Endodermal cell (in vitro differentiated cells): ENCODE measurements around the gene UGT1A3. TPM values are rescaled to one million over a fixed set of nuclear protein-coding genes. Genes with fewer than 3 reads are reported as not detected.

ENCODE experiments used
- DNase-seq: peaks from one replicate; pipeline ENCODE4 v3.0.0-alpha.2; 2017
- H3K27ac ChIP-seq: 2 replicates; pipeline ENCODE4 v1.5.1; 2013; ENCODE audit warnings: mild to moderate bottlenecking, low read depth, low read length, moderate library complexity
- H3K27me3 ChIP-seq: 2 replicates; pipeline ENCODE4 v1.6.1; 2013; ENCODE audit warnings: mild to moderate bottlenecking, low read length, moderate library complexity; ENCODE audit not compliant: insufficient read depth, control insufficient read depth, poor library complexity, severe bottlenecking
- H3K36me3 ChIP-seq: 2 replicates; pipeline ENCODE4 v1.7.0; 2013; ENCODE audit warnings: mild to moderate bottlenecking, low read length, moderate library complexity; ENCODE audit not compliant: control insufficient read depth, insufficient read depth
- H3K4me1 ChIP-seq: one replicate; pipeline ENCODE4 v1.7.0; 2013; ENCODE audit warnings: low read length; ENCODE audit not compliant: control insufficient read depth, insufficient read depth
- H3K4me3 ChIP-seq: 2 replicates; pipeline ENCODE4 v1.5.1; 2013; ENCODE audit warnings: mild to moderate bottlenecking, low read length, moderate library complexity
- H3K9ac ChIP-seq: 2 replicates; pipeline ENCODE4 v1.6.1; 2013; ENCODE audit warnings: mild to moderate bottlenecking, low read length, moderate library complexity; ENCODE audit not compliant: poor library complexity, severe bottlenecking; ENCODE audit errors: extremely low read depth
- H3K9me3 ChIP-seq: 2 replicates; pipeline ENCODE4 v1.6.1; 2013; ENCODE audit warnings: mild to moderate bottlenecking, low read length, moderate library complexity; ENCODE audit not compliant: control insufficient read depth
- H3K27ac Mint-ChIP-seq: 2 replicates; pipeline ENCODE4 v1.8.0; 2020; ENCODE audit warnings: mixed read lengths
- H3K27me3 Mint-ChIP-seq: 2 replicates; pipeline ENCODE4 v1.8.0; 2021; ENCODE audit warnings: mild to moderate bottlenecking, mixed read lengths; ENCODE audit not compliant: insufficient read depth
- H3K36me3 Mint-ChIP-seq: 2 replicates; pipeline ENCODE4 v1.8.0; 2020; ENCODE audit warnings: low read depth, mixed read lengths
- H3K4me1 Mint-ChIP-seq: 2 replicates; pipeline ENCODE4 v1.8.0; 2020; ENCODE audit warnings: mixed read lengths
- H3K4me3 Mint-ChIP-seq: 2 replicates; pipeline ENCODE4 v1.8.0; 2020; ENCODE audit warnings: mild to moderate bottlenecking, moderate library complexity, mixed read lengths
- H3K9me3 Mint-ChIP-seq: 2 replicates; pipeline ENCODE4 v1.8.0; 2020; ENCODE audit warnings: mild to moderate bottlenecking, mixed read lengths
- CTCF ChIP-seq: fragments of 200-600 bp; sonication (generic); conservative IDR thresholded peaks from 2 replicates; pipeline ENCODE4 v1.5.0; 2021; ENCODE audit warnings: antibody characterized with exemption, mild to moderate bottlenecking
- WGBS, 2 experiments: methylation state at CpG; one replicate each; pipeline versions ENCODE4 v1.1.5 to v1.1.7; 2013; ENCODE audit warnings: missing lambda C conversion rate in 2 of 2, mixed read lengths in 1 of 2; ENCODE audit not compliant: insufficient coverage in 1 of 2, insufficient read length in 1 of 2; 5-methylcytosine and 5-hydroxymethylcytosine counted together
- total RNA-seq, 2 donors: library from RNA; stranded (reverse); fragmentation: NEBNext Ultra II Directional in 1 of 2; extraction: Animal tissue kit (Norgen Biotek cat#: 25700) in 1 of 2; gene quantifications; 2 replicates in 1 of 2; 3 replicates in 1 of 2; pipeline ENCODE4 v1.2.1, GENCODE V29; 2021

The UGT1A3 gene
- total RNA-seq, 2 donors from 2014 or later: not detected

- Mint-ChIP-seq H3K27me3 (peaks cover 3% of the 10 kb centered on the region), H3K36me3 (no peaks in the 10 kb centered on the region), H3K4me3 (no peak overlapping the region), H3K4me1 (no peaks in the 10 kb centered on the region), H3K27ac (no peak overlapping the region), H3K9me3 (peaks cover 5% of the 10 kb centered on the region)
- no peaks in the 10 kb centered on the region for H3K9me3 ChIP-seq
- H3K27me3 ChIP-seq: peaks cover 14% of the 10 kb centered on the region
- TF ChIP-seq CTCF: no peak
- no peak overlapping the region for H3K9ac ChIP-seq
- no peak for DNase-seq
- no peak overlapping the region for H3K27ac ChIP-seq
- no peaks in the 10 kb centered on the region for H3K36me3 ChIP-seq
- H3K4me1 ChIP-seq: no peaks in the 10 kb centered on the region
- no peak overlapping the region for H3K4me3 ChIP-seq
- WGBS, 2 experiments: 68 to 82% methylated on average over 4 of the region's 4 CpGs
Measured at GRCh38 chr2:233768076-233768475, 39.2 kb downstream of the UGT1A3 start.

GRCh38 chr2:233769260-233769659, 40.4 kb downstream of the UGT1A3 start:
- H3K36me3 Mint-ChIP-seq: no peaks in the 10 kb centered on the region
- Histone ChIP-seq H3K4me3 (no peak overlapping the region), H3K9ac (no peak overlapping the region), H3K27ac (no peak overlapping the region), H3K4me1 (no peaks in the 10 kb centered on the region), H3K27me3 (peaks cover 3% of the 10 kb centered on the region), H3K36me3 (no peaks in the 10 kb centered on the region), H3K9me3 (no peaks in the 10 kb centered on the region)
- no peak overlapping the region for H3K27ac Mint-ChIP-seq
- H3K4me3 Mint-ChIP-seq: no peak overlapping the region
- peaks cover 5% of the 10 kb centered on the region for H3K9me3 Mint-ChIP-seq
- no peak for DNase-seq
- TF ChIP-seq CTCF: no peak
- H3K4me1 Mint-ChIP-seq: no peaks in the 10 kb centered on the region
- H3K27me3 Mint-ChIP-seq: no peaks in the 10 kb centered on the region
- WGBS, 2 experiments: 88 to 93% methylated on average over 9 of the region's 9 CpGs

- Mint-ChIP-seq H3K27ac (no peak overlapping the region), H3K4me3 (no peak overlapping the region), H3K4me1 (no peaks in the 10 kb centered on the region), H3K27me3 (no peaks in the 10 kb centered on the region), H3K36me3 (no peaks in the 10 kb centered on the region), H3K9me3 (peaks cover 26% of the 10 kb centered on the region)
- 92 to 96% methylated on average over 11 to 16 of the region's 16 CpGs for WGBS, 2 experiments
- no peaks in the 10 kb centered on the region for H3K27me3 ChIP-seq
- H3K4me1 ChIP-seq: no peaks in the 10 kb centered on the region
- TF ChIP-seq CTCF: no peak
- no peak overlapping the region for H3K27ac ChIP-seq
- DNase-seq: no peak
- H3K4me3 ChIP-seq: no peak overlapping the region
- H3K9ac ChIP-seq: no peak overlapping the region
- no peaks in the 10 kb centered on the region for H3K36me3 ChIP-seq
- peaks cover 10% of the 10 kb centered on the region for H3K9me3 ChIP-seq
Measured at GRCh38 chr2:233772153-233772552, 43.3 kb downstream of the UGT1A3 start.
